Skin epidermis (tissue), 12 donors: ENCODE results near the gene SEC23IP.
"Not testable (repeated sequence)": the region's sequence is repeated elsewhere in the genome, so short reads cannot be mapped to it uniquely, and the experiment has no call there.

Source experiments
- H3K27ac ChIP-seq, 21 experiments: fragments of 200-600 bp; sonication (generic) in 11 of 21; one replicate each; pipeline ENCODE4 v1.5.0; 2020; ENCODE audit warnings: mild to moderate bottlenecking in 3 of 21, inconsistent platforms in 2 of 21, moderate library complexity in 2 of 21
- H3K4me3 ChIP-seq, 7 experiments: fragments of 200-600 bp; sonication (generic) in 2 of 7; one replicate each; pipeline ENCODE4 v1.5.0; 2020; ENCODE audit warnings: inconsistent platforms in 2 of 7, mild to moderate bottlenecking in 2 of 7, moderate library complexity in 1 of 7

The SEC23IP gene

DNA sequence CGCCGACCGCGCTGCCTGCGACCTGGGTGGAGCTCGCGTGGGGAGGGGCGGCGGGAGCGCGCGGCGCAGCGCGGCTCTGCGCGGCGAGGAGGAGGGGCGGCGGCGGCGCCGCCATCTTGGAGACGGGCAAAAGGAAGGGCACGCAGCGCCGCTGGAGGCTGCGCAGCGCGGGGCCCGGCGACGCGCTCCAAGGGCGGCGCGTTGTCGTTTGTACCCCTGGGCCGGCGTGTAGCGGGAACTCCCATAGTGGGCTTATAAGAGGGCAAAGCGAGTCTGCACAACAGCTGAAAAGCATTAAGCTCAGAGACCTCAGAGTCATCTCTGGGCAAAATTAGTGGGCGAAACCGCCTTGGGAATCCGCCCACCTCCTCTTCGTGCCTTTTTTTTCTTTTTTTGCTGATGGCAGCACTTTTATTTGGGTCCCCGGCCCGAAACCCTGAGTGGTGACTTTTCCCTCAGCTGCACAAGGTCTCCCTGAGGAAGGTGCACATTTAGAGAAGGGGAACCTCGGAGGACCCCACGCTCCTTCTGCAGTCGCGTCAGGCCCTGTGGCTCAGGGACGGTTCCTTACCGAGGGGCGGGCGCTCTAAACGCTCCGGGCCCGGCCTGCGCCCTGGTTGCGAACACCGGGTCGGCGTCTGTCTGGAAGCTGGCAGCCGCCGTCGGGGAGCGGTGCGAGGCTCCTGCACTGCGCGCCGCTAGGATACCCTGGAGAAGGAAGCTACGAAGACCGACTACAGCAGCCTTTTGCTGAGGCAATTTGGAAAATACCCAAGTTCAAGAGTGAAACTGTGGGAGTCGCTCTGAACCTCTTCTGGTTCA, 19.5 kb upstream of the SEC23IP start:
- H3K4me3 ChIP-seq = peak overlapping the region; percentile 56 to 94 (median 81)
- peak overlapping the region; percentile 68 to 96 (median 90) for H3K27ac ChIP-seq

DNA sequence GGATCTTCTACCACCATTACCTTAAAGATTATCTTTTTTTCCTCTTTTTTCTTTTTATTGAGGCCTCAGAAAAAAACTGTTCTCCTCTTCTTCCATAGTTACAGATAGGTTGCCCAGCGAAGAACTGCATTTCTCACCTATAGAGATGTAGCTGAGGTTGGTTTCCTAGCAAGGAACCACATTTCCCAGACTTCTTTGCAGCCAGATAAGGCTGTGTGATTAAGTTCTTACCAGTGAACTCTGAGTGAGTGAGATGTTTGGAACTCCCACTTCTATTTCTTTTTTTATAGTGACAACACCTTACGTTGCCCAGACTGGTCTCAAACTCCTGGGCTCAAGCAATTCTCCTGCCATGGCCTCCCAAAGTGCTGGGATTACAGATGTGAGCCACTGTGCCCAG, 14.0 kb upstream of the SEC23IP start:
- H3K4me3 ChIP-seq = no peak overlapping the region
- H3K27ac ChIP-seq = no peak overlapping the region

DNA sequence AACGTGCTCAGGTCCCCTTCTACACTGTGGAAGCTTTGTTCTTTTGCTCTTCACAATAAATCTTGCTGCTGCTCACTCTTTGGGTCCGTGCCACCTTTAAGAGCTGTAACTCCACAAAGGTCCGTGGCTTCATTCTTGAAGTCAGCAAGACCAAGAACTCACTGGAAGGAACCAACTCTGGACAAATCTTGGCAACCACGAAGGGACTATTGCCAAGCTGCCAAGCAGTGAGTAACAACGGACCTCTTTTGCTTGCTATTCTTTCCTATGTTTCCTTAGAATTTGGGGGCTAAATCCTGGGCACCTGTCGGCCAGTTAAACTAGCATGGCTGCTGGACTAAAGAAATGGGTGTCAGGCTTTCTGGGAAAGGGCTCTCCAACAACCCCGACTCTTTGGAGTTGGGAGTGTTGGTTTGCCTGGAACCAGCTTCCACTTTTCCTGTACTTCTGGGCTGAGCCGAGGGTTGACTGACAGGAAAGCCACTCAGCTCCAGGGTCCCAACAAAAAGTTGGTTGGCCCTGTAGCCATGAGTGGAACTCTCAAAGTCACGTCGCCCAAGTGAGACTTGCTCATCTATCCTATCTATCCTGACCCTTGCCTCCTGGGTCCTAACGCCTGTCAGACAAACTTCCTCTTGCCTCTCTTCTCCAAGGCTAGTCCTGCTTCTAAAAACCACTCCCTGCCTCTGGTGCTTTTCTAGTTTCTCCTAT, 8.5 kb upstream of the SEC23IP start:
- H3K27ac ChIP-seq, H3K4me3 ChIP-seq: not testable (repeated sequence)

DNA sequence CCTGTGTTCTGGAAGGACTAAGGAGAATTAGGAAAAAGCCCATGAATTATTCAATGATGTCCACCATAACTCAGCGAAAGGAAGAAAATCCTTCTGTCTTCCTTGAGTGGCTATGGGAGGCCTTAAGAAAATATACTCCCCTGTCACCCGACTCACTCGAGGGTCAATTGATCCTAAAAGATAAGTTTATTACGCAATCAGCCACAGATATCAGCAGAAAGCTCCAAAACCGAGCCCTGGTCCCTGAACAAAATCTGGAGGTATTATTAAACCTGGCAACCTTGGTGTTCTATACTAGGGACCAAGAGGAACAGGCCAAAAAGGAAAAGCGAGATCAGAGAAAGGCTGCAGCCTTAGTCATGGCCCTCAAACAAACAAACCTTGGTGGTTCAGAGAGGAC, 6.5 kb upstream of the SEC23IP start:
- H3K27ac ChIP-seq, H3K4me3 ChIP-seq: not testable (repeated sequence)

DNA sequence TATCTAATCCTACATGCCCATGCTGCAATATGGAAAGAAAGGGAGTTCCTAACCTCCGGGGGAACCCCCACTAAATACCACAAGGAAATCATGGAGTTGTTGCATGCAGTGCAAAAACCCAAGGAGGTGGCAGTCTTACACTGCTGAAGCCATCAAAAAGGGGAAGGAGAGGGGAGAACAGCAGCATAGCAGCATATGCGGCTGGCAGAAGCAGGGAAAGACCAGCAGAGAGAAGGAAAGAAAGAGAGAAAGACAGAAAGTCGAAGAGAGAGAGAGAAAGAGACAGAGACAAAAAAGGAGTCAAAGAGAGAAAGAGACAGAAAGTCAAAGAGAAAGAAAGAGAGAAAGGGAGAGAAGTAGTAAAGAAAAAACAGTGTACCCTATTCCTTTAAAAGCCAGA, 3.8 kb upstream of the SEC23IP start:
- H3K4me3 ChIP-seq, H3K27ac ChIP-seq: not testable (repeated sequence)

DNA sequence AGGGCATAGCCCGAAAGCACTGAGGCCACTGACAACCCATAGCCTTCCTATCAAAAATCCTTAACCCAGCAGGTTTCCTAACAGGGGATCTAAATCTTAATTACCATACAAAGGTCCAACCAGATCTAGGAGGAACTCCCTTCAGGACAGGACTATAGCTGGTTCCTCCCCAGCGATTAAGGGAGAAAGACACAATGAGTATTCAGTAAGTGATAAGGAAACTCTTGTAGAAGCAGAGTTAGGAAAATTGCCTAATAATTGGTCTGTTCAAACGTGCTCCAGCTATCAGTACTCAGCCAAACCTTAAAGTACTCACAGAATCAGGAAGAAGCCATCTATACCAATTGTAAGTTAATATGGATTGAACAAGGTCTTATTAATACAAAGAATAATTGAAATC, 3.3 kb upstream of the SEC23IP start:
- H3K27ac ChIP-seq, H3K4me3 ChIP-seq: not testable (repeated sequence)

DNA sequence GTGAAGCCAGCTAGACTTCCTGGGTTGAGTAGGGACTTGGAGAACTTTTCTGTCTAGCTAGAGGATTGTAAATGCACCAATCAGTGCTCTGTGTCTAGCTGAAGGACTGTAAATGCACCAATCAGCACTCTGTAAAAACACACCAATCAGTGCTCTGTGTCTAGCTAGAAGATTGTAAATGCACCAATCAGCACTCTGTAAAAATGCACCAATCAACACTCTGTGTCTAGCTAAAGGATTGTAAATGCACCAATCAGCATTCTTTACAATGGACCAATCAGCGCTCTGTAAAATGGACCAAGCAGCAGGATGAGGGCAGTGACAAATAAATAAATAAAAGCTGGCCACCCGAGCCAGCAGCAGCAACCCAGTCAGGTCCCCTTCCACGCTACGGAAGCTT, 2.2 kb upstream of the SEC23IP start:
- not testable (repeated sequence) for H3K27ac ChIP-seq, H3K4me3 ChIP-seq

DNA sequence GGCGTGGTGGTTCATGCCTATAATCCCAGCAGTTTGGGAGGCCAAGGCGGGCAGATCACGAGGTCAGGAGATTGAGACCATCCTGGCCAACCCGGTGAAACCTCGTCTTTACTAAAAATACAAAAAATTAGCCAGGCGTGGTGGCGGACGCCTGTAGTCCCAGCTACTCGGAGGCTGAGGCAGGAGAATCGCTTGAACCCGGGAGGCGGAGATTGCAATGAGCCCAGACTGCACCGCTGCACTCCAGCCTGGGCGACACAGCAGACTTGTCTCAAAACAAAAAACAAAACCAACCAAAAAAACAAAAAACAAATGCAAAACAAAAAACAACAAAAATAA, 712 bp upstream of the SEC23IP start:
- peak overlapping the region; percentile 60 to 99 (median 81) for H3K4me3 ChIP-seq
- peak overlapping the region in 20 of 21 experiments; percentile 63 to 98 (median 88) for H3K27ac ChIP-seq

DNA sequence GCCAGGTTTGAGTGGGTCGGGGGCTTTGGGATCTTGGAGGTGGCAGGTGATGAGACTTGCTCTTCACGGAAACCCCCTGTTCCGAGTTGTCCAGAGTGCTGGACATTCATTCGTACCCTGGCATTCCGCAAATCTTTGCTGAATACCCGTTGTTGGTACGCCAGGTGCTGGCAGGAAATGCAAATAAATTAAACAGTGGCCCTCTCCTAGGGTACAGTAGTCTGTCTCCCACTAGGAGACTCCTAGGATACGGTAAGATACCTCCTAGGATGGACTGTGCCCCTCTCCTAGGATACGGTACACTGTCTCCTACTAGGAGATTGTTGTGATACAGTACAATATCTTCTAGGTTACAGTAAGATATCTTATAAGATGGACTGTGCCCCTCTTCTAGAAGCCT, 544 bp downstream of the SEC23IP start:
- Histone ChIP-seq H3K4me3 (peak overlapping the region; percentile 60 to 99 (median 81)), H3K27ac (peak overlapping the region; percentile 46 to 98 (median 88))

DNA sequence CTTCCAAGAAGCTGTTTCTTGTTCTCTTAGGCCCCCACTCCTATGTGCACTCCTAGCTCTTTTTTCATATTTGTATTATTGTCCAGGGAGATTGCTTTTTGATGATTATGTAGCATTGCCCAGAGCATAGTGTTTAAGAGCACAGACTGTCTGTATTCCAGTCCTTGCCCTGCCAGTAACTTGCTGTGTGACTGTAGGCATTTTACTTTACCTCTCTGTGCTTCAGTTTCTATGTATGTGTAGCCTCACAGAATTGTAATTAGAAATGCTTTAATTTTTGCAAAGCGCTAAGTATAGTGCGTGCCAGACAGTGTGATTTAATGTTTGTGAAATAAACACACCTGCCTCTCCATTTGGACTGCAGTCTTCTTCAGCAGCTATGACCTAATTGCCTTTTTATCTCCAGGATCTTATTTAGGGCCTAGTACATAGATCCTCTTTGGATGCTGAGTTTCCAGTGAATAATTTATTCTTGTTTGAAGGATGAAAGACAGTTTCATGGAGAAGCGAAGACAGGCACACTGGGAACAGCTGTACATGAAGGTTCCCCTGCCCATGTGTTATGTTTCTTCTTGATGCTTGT, 1.4 kb downstream of the SEC23IP start:
- Histone ChIP-seq H3K27ac (peak overlapping the region in 1 of 21 experiments; percentile 98), H3K4me3 (peak overlapping the region in 4 of 7 experiments; percentile 60 to 88 (median 78))

DNA sequence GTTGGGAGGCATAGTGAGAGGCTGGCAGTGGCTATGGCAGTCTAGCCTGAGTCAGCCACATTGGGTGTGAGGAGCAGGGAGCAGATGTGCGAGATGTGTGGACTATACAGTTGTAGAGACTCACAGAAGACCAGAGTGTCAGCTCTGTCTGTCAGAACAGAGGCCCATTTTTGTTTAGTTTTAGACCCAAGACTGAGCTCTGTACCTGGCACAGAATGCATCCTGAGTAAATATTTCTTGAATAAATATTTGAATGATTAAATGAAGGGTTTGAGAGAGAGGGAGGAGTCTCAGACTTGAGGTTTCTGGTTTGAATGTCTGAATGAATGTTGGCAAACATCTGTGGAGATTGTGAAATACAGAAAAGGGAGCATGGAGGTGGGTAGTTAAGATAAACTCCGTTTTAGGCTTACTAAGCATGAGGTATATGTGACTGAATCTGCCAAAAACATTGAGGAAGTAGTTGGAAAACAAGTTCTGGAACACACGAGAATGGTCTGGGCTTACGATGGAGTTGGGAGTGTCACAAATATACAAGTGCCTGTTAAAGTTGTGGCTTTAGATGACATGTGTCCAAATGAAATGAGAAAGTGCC, 3.6 kb downstream of the SEC23IP start:
- Histone ChIP-seq H3K27ac (peak overlapping the region in 6 of 21 experiments; percentile 7 to 47 (median 44)), H3K4me3 (no peak overlapping the region)

DNA sequence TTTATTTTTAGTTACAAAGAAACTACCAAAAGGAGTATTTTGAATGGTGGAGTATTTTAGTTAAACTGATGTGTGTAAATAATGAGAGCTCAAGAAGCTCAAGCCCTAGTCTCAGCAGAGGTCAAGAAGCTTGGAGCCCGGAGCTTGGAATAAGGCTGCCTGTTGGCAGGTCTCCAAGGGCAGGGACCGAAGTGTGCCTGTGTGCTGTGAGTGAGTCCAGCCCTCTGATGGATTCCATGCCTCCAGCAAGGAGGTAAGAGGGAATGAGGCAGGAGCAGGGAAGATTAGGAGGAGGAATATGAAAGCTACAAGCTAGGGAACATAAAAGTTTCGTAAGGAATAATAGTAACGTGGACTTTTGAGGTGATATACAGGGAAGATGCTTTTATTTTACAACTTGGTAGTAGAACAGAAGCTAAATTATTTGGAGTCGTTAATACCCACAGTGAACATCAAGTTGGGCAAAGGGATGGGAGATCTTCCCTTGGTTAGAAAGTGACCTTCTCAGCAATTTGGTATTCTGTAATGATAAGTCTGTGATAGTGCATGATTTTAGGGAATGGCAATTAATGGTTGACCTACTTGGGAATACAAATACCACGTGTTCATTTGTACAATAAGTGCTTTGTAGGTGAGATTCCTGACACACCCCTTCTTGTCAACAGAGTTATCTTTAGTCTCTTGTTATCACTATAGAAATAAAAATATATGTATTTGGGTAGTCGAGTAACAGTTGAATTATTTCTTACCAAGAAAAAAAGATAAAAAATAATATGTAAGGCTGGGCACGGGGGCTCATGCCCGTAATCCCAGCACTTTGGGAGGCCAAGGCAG, 4.6 kb downstream of the SEC23IP start:
- H3K27ac ChIP-seq = peak overlapping the region in 4 of 21 experiments; percentile 0 to 44 (median 10)

DNA sequence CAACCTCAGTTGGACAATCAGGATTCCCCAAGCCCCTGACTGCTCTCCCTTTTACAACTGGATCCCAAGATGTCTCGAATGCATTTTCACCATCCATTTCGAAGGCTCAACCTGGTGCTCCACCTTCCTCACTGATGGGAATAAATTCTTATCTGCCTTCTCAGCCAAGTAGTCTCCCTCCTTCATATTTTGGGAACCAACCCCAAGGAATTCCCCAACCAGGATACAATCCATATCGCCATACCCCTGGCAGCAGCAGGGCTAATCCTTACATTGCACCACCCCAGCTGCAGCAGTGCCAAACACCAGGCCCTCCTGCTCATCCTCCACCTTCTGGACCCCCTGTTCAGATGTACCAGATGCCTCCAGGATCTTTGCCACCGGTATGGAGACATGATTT, 6.0 kb downstream of the SEC23IP start:
- Histone ChIP-seq H3K27ac (no peak overlapping the region), H3K4me3 (no peak overlapping the region)

More for the DNA sequence above, 4.6 kb downstream of the SEC23IP start:
- H3K4me3 ChIP-seq = no peak overlapping the region

DNA sequence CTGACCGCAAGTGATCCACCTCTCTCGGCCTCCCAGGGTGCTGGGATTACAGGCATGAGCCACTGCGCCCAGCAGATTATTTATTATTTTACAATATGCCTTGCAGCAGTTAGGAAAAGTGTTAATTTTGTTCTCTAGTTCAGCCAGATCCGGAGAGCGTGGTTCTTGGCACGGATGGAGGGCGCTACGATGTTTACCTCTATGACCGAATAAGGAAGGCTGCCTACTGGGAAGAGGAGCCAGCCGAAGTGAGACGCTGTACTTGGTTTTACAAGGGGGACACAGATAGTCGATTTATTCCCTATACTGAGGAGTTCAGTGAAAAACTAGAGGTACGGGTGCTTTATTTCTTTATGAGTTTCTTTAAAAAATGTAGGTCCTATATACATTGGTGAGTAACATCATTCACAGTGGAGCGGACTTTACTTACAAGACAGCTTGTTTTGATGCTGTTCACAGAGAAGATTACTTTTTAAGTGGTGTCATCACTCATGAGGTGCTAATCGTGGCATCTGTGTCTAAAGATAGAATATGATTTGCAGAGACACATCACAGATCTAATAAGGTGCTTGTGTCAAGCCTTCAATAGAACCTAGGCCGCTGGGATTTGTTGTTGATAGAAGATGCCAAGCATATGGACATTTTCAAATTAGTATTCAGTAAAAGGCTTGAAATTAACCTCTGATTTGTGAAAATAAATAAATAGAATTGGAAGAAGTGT, 11.6 kb downstream of the SEC23IP start:
- no peak overlapping the region for H3K27ac ChIP-seq
- no peak overlapping the region for H3K4me3 ChIP-seq

DNA sequence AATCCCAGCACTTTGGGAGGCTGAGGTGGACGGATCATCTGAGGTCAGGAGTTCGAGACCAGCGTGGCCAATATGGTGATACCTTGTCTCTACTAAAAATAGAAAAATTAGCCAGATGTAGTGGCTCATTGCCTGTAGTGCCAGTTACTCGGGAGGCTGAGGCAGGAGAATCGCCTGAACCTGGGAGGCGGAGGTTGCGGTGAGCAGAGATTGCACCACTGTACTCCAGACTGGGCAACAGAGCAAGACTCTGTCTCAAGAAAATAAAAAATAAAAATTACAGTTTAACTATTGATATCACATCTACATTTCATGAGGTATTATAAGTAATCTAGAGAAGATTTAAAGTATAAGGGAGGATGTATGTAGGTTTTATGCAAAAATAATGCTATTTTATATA, 15.2 kb downstream of the SEC23IP start:
- H3K4me3 ChIP-seq, H3K27ac ChIP-seq: not testable (repeated sequence)

DNA sequence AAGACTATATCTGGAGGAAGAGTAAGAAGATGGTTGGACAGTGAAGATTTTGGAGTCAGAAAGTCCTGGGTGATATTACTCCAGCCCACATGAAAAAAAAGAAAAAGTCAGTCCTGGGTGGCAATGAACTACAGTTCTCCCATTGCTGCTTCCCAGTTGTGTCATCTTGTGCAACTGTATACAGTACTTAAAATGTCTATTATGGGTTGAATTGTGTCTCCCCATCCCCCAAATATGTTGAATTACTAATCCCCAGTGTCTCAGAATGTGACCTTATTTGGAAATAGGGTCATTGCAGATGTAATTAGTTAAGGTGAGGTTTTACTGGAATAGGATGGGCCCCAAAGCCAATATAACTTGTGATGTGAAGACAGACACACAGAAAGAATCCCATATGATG, 15.6 kb downstream of the SEC23IP start:
- Histone ChIP-seq H3K27ac (no peak overlapping the region), H3K4me3 (no peak overlapping the region)

DNA sequence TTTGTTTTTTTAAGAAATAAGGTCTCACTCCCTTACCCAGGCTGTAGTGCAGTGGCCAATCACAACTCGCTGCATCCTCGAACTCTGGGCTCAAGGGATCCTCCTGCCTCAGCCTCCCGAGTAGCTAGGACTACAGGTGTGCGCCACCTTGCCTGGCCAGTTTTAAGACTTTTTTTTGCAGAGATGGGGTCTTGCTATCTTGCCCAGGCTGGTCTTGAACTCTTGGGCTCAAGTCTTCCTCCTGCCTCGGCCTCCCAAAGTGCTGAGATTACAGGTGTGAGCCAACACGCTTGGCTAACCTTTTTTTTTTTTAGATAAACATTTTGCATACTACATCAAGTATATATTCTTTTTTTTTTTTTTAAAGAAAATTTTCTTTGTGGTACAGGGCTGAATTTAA, 18.2 kb downstream of the SEC23IP start:
- H3K4me3 ChIP-seq = no peak overlapping the region
- H3K27ac ChIP-seq = no peak overlapping the region

DNA sequence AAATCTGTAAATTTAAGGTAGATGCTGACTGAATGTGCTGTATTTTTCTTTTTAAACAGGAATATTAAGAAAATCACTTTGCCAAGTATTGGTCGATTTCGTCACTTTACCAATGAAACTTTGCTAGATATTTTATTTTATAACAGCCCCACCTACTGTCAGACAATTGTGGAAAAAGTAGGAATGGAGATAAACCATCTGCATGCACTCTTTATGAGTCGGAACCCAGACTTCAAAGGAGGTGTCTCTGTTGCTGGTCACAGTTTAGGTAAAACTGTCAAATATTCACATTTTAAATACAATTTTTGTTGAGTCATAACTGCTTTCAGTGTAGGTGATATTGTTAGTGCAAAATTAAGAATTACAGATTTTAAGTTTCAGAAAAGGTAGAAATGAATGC, 25.2 kb downstream of the SEC23IP start:
- H3K27ac ChIP-seq = no peak overlapping the region
- no peak overlapping the region for H3K4me3 ChIP-seq

DNA sequence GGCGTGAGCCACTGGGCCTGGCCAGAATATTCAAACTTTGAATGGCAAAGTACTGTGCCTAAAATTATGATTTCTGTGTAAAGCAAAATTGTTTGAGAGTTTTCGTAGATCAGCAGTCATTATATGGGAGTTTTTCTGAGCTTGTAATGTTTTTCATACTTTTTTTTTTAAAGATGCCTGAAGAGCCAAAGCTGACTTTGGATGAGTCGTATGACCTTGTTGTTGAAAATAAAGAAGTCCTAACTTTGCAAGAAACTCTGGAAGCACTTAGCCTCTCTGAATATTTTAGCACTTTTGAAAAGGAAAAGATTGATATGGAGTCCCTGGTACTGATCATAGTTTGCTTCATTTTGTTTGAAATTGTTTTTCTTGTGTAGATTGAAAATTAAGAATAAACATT, 26.7 kb downstream of the SEC23IP start:
- no peak overlapping the region for H3K4me3 ChIP-seq
- peak overlapping the region in 2 of 21 experiments; percentile 34 to 52 for H3K27ac ChIP-seq
